NCI-H128 (cell line): Measurements from ENCODE around the gene WBP2.
"Not testable (repeated sequence)": the region's sequence is repeated elsewhere in the genome, so short reads cannot be mapped to it uniquely, and the experiment has no call there.

Experiments
- DNase-seq: peaks from one replicate; lab custom pipeline; 2025; ENCODE audit not compliant: unreplicated experiment; lab: John Stamatoyannopoulos, UW

WBP2 gene

GRCh38 chr17:75889454-75889853 lies 34.3 kb upstream of the WBP2 start:
- DNase-seq = no peak

GRCh38 chr17:75888484-75888883 lies 33.3 kb upstream of the WBP2 start:
- no peak for DNase-seq

- not testable (repeated sequence) for DNase-seq
Measured at GRCh38 chr17:75885860-75886259, 30.7 kb upstream of the WBP2 start.

GRCh38 chr17:75885431-75885830 lies 30.3 kb upstream of the WBP2 start:
- no peak for DNase-seq

- DNase-seq = no peak
Measured at GRCh38 chr17:75881678-75882454, 26.7 kb upstream of the WBP2 start.

- DNase-seq = no peak
Measured at GRCh38 chr17:75880266-75880665, 25.1 kb upstream of the WBP2 start.

GRCh38 chr17:75878174-75878998 lies 23.3 kb upstream of the WBP2 start, which contains the start of gene TRIM47:
TRIM47 (minus strand) TSS chr17:75878581; CDS start chr17:75878548, 33 bp downstream.
- DNase-seq = no peak

GRCh38 chr17:75877752-75878173 lies 22.6 kb upstream of the WBP2 start:
- DNase-seq = no peak

GRCh38 chr17:75876938-75877751 lies 22.0 kb upstream of the WBP2 start:
- DNase-seq = no peak

- DNase-seq = no peak
Measured at GRCh38 chr17:75876190-75876937, 21.2 kb upstream of the WBP2 start.

- DNase-seq = no peak
Measured at GRCh38 chr17:75875940-75876189, 20.7 kb upstream of the WBP2 start.

- DNase-seq = no peak
Measured at GRCh38 chr17:75875182-75875939, 20.2 kb upstream of the WBP2 start.

GRCh38 chr17:75874323-75875181 lies 19.4 kb upstream of the WBP2 start:
- no peak for DNase-seq

- no peak for DNase-seq
Measured at GRCh38 chr17:75873587-75874322, 18.6 kb upstream of the WBP2 start.

GRCh38 chr17:75872434-75873351 lies 17.6 kb upstream of the WBP2 start:
- no peak for DNase-seq

- DNase-seq = not testable (repeated sequence)
Measured at GRCh38 chr17:75870228-75870627, 15.1 kb upstream of the WBP2 start.
